Left ventricle myocardium inferior (tissue), 1 donor: ENCODE measurements around the gene CCDC57. TPM values are rescaled to one million over a fixed set of nuclear protein-coding genes. Genes with fewer than 3 reads are reported as not detected.

Experiments
- DNase-seq: peaks from one replicate; pipeline ENCODE4 v3.0.0-alpha.2; 2020
- H3K27ac ChIP-seq: fragments of 200-600 bp; replicated peaks from 2 replicates; pipeline ENCODE4 v1.8.0; 2021
- H3K27me3 ChIP-seq: fragments of 200-600 bp; 2 replicates; pipeline ENCODE4 v1.8.0; 2021; ENCODE audit warnings: low read depth
- H3K36me3 ChIP-seq: fragments of 200-600 bp; 2 replicates; pipeline ENCODE4 v1.8.0; 2021
- H3K4me1 ChIP-seq: fragments of 200-600 bp; 2 replicates; pipeline ENCODE4 v1.8.0; 2021
- H3K4me3 ChIP-seq: fragments of 200-600 bp; 2 replicates; pipeline ENCODE4 v1.8.0; 2021; ENCODE audit warnings: mild to moderate bottlenecking, moderate library complexity
- H3K9me3 ChIP-seq: fragments of 200-600 bp; replicated peaks from 2 replicates; pipeline ENCODE4 v1.8.0; 2021
- CTCF ChIP-seq: fragments of 200-600 bp; IDR thresholded peaks from 2 replicates; pipeline ENCODE4 v1.8.0; 2021; ENCODE audit warnings: antibody characterized with exemption, mild to moderate bottlenecking, borderline replicate concordance
- intact Hi-C: fragments of 100-400 bp; cut with micrococcal nuclease; formaldehyde crosslinking; loops from one replicate; pipeline ENCODE4 v1.11.0; 2022
- total RNA-seq: library from RNA; stranded (reverse); fragmentation: NEBNext Ultra II Directional; extraction: Animal tissue kit (Norgen Biotek cat#: 25700); gene quantifications from one replicate; pipeline ENCODE4 v1.2.1, GENCODE V29; 2021
- donor health status: DM: no; HTN: yes; CAD: no; lungs with severe emphysema.

Gene CCDC57
- total RNA-seq, 1 donor from 2014 or later = 8.1 TPM

- peaks cover 77% of the 10 kb centered on the region for H3K4me1 ChIP-seq
- peak within 1 kb of the TSS; percentile 73 for H3K4me3 ChIP-seq
- no peaks in the 10 kb centered on the region for H3K36me3 ChIP-seq
- intact Hi-C loops = no loop called here
- peaks cover 13% of the 10 kb centered on the region for H3K27me3 ChIP-seq
- H3K9me3 ChIP-seq = no peaks in the 10 kb centered on the region
- peak within 1 kb of the TSS; percentile 98 for H3K27ac ChIP-seq
- no peak for TF ChIP-seq CTCF
- peak; percentile 77 for DNase-seq
These were observed 16.4 kb upstream of the CCDC57 start, which contains the start of gene SLC16A3 for GRCh38 chr17:82228842-82229697. TSS of gene SLC16A3 (plus strand) at chr17:82229042. CDS start at chr17:82236009, 6,967 bp downstream.

GRCh38 chr17:82228278-82228841 lies 15.7 kb upstream of the CCDC57 start:
- DNase-seq = peak; percentile 60
- TF ChIP-seq CTCF = no peak
- H3K27ac ChIP-seq = peak overlapping the region; percentile 98
- peaks cover 13% of the 10 kb centered on the region for H3K27me3 ChIP-seq
- H3K36me3 ChIP-seq = no peaks in the 10 kb centered on the region
- H3K4me1 ChIP-seq = peaks cover 76% of the 10 kb centered on the region
- H3K9me3 ChIP-seq = no peaks in the 10 kb centered on the region
- H3K4me3 ChIP-seq = peak overlapping the region; percentile 73
- intact Hi-C loops = no loop called here

- H3K27ac ChIP-seq = peak overlapping the region; percentile 98
- no peaks in the 10 kb centered on the region for H3K36me3 ChIP-seq
- intact Hi-C loops = no loop called here
- no peak for TF ChIP-seq CTCF
- peaks cover 13% of the 10 kb centered on the region for H3K27me3 ChIP-seq
- DNase-seq = no peak
- peak overlapping the region; percentile 73 for H3K4me3 ChIP-seq
- H3K9me3 ChIP-seq = no peaks in the 10 kb centered on the region
- H3K4me1 ChIP-seq = peaks cover 70% of the 10 kb centered on the region
These were observed 15.1 kb upstream of the CCDC57 start for GRCh38 chr17:82227629-82228277.

- H3K27ac ChIP-seq = no peak overlapping the region
- H3K4me1 ChIP-seq = peaks cover 63% of the 10 kb centered on the region
- DNase-seq = no peak
- no peaks in the 10 kb centered on the region for H3K9me3 ChIP-seq
- H3K4me3 ChIP-seq = no peak overlapping the region
- H3K36me3 ChIP-seq = no peaks in the 10 kb centered on the region
- no peak for TF ChIP-seq CTCF
- intact Hi-C loops = no loop called here
- peaks cover 13% of the 10 kb centered on the region for H3K27me3 ChIP-seq
These were observed 14.4 kb upstream of the CCDC57 start for GRCh38 chr17:82226809-82227628.
